Stimulated activated CD4-positive, alpha-beta T cell treated with anti-CD3 and anti-CD28 coated beads, Interleukin-4, amount 100 ng/mL, for 4 hours (primary cell): Measurements from ENCODE around the gene SF3A2.
A peak's percentile ranks its signal among the peaks of the same experiment; 100 is the strongest.
"Not testable (repeated sequence)": the region's sequence is repeated elsewhere in the genome, so short reads cannot be mapped to it uniquely, and the experiment has no call there.

Experiments used
- DNase-seq, 2 experiments: peaks; one replicate each; pipeline ENCODE4 v3.0.0-alpha.2; 2020

The SF3A2 gene

DNA sequence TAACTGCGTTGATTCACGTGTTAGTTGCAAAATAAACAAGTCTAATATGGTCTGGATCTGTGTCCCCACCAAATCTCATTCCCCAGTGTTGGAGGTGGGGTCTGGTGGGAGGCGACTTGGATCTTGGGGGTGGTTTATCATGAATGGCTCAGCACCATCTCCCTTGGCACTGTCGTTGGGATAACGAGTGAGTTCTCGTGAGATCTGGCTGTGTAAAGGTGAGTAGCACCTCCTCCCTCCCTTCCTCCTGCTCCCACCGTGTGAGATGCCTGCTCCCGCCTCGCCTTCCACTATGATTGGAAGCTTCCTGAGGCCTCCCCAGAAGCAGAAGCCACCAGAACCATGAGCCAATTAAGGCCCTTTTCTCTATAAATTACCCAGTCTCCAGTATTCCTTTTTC lies 40.5 kb downstream of the SF3A2 start:
- DNase-seq, result no peak

DNA sequence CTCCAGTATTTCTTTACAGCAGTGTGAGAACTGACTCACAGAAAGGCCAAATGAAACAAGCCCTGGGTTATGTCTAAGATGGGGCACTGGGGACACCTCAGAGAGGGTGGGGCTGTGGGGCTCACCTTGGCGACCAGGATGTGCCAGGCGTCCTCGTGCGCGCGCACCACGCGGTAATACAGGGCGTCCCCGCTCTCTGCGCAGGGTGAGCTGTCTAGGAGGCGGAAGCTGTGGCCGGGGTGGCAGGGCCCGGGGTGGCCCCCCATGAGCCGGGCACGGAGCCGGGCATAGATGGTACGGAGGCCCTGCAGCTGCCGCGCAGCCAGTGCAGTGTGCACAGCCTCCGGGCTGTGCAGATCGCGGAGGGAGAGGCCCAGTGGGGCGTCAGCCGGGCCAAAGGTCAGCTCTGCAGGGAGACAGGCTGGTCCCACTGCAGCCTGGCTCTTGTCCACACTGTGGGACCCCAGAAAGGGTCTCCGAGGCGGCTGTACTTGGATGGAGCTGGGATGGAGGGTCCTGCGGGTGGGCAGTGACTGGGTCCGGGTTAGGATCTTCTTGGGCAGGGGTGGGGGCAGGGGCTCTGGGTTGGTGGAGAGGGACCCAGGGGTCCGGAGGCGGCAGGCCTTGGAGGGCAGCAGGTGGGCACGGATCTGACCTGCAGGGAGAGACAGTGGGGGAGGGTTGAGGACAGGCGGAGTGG lies 42.0 kb downstream of the SF3A2 start:
- no peak for DNase-seq

DNA sequence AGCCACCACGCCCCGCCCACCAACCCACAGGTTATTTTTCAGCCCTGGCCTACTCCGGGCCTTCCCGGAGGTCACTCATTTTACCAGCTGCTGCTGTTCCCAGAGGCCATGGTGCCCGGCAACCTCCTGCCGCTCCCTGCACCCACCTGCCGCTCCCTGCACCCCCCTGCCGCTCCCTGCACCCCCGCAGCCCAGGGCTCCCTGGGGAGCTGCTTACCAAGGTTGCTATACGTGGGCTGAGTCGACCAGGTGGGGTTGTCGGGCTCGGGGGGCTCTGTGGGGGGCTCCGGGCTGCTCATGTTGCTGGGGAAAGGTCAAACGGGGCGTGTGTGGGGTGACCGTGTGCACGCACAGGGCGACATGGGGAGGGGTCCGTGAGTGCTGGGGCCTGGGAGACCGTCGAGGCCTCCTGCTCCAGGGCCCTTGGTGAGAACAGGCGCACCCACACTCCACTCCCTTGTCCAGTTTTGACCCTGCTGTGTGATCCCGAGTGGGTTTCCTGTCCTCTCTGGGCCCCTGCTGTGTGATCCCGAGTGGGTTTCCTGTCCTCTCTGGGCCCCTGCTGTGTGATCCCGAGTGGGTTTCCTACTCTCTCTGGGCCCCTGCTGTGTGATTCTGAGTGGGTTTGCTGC lies 44.1 kb downstream of the SF3A2 start:
- no peak for DNase-seq

DNA sequence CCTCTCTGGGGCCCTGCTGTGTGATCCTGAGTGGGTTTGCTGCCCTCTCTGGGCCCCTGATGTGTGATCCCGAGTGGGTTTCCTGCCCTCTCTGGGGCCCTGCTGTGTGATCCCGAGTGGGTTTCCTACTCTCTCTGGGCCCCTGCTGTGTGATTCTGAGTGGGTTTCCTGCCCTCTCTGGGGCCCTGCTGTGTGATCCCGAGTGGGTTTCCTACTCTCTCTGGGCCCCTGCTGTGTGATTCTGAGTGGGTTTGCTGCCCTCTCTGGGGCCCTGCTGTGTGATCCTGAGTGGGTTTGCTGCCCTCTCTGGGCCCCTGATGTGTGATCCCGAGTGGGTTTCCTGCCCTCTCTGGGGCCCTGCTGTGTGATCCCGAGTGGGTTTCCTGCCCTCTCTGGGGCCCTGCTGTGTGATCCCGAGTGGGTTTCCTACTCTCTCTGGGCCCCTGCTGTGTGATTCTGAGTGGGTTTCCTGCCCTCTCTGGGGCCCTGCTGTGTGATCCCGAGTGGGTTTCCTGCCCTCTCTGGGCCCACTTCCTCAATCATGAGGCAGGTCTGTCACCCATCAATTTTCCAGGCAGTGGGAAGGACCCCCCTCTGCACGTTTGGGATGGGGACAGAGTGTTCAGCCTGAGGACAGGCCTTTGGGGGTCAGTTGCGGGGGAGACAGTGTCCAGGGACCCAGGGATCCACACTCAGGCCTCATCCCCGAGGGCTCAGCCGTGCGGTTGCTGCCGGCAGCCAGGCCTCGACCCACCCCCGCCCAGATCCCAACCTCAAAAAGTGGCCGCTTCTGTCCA lies 44.8 kb downstream of the SF3A2 start:
- DNase-seq, result not testable (repeated sequence)

DNA sequence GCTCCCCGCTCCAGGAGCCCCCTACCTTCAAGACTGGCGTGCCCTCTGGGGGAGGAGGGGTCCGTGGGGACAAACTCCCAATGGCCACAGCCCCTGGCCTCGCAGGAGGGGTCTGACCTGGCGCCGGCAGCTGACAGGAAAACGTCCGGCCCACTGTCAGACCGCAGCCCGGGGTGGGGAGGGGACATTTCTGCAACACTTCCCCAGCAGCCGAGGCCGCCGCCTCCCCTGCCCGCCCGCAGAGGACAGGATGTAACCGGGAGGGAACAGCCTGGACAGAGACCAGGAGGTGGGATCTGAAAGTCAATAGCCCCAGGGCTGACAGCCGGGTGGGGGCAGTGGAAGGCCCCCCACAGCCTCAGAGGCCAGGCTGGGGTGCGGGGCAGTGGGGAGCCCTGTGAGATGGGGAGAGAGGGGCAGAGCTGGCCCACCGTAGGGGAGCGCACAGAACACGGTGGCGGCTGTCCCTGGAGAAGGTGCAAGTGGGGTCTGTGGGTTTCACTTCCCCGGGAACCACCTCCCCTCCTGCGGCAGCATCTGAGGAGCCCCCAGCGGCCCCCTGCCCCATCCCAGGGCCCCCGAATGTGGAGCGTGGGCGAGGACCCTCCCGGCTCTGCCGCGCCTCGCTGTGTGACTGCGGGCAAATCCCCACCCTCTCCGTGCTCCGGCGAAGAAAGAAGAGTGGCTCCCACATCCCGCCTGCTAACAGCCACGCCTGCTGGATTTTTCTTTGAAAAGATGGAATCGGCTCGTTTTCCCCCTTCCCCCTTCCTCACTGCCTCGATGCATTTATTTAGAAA lies 45.6 kb downstream of the SF3A2 start, which contains the start of gene PEAK3:
Gene PEAK3 (minus strand): TSS at position 114 of the 800 bp plus-strand sequence. CDS start 1,244 bp downstream, outside the sequence.
- peak in 1 of 2 experiments; percentile 14 for DNase-seq

DNA sequence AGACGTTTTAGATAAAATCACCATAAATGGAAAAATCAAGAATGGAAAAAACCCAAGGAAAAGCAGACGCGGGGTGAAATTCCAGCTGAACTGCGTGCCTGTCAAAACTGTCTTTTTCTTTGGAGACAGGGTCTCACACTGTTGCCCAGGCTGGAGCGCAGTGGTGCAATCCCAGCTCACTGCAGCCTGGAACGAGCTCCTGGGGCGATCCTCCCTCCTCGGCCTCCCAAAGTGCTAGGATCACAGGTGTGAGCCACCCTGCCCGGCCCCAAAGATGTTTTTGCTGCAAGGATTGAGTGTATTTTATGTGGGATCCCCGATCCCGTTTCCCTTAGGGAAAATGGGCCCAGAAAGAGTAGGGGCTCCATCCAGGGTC lies 46.2 kb downstream of the SF3A2 start:
- DNase-seq, result no peak

DNA sequence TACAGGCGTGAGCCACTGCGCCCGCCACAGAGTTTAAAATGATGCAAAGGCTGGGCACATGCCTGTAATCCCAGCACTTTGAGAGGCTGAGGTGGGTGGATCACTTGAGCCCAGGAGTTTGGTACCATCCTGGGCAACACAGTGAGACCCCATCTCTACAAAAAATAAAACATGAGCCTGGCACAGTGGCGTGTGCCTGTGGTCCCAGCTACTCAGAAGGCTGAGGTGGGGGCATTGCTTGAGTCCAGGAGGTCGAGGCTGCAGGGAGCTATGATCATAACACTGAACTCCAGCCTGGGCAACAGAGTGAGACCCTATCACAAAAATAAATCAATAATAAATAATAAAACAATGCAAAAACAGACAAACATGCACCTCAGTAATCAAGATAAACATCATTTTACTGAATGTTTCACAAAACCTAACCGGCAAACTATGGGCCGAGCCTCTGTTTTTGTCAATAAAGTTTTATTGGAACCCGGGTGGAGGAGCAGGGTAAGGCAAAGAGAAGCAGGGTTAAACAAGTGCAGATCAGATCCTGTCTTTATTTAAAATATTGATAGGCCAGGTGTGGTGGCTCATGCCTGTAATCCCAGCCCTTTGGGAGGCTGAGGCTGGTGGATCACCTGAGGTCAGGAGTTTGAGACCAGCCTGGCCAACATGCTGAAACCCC lies 47.3 kb downstream of the SF3A2 start:
- DNase-seq, result no peak

DNA sequence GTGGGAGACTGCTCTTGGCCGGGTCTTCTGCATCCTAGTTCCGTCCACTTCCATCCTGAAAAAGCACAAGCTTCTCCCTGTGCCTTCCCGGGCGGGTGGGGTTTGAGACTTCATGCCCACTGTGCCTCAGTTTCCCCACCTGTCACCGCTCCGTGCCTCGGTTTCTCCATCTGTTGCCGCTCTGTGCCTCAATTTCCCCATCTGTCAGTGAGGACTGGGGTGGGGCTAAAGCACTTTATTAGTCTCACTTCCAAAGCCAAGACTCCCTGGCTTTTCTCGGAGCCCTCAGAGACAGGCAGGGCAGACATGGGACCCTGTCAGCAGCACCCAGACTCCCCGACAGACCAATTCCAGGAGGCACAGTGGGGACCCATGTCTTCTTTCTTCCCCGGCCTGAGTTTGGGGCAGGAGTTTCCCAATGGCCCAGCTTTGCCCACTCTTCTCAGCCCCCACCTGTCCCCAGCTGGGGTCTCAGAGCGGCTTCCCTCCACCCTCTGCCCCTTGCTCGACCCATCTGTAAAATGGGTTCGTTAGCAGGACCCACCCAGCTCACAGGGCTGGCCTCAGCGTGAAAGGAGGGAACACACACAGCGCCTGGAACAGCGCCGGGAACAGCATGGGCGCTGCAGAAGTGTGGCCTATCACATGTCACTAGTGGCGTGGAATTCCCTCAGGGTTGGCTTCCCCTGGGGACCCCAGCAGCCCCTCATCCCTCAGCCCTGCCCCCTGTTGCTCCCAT lies 49.9 kb downstream of the SF3A2 start:
- DNase-seq, result no peak

DNA sequence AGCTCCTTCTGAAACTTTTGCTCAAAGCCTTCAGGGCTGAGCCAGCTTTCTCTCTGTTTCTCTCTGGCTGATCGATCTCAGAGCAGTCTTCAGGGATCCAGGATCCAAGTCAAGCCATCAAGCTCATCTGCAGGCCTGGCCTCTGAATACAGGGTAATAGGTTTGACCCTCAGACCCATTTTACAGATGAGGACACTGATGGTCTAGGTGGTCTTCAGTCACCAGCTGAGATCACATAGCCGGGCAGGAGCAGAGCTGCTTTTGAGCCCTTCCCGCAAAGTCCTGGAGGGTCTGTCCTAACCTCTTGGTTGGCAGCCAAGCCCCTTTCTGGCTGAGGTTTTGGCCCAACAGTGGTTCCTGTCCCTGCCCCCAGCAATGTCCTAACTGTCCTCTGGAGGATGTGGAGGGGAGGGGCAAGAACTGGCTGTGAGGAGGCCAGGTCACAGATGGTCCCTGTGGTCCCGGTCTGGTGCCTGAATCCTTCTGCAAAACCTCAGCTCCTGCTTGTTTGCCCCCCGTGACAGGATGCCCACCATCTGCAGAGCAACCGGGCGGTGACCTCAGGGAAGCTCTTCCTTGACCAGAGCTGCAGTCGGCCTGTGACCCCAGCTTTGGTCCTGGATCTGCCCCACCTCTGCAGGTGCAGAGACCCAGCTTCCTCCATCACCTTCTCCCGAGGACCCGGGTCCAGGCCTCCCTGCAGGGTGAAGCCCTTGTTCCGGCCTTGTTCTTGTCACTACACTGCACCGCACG lies 51.1 kb downstream of the SF3A2 start:
- DNase-seq, result no peak

DNA sequence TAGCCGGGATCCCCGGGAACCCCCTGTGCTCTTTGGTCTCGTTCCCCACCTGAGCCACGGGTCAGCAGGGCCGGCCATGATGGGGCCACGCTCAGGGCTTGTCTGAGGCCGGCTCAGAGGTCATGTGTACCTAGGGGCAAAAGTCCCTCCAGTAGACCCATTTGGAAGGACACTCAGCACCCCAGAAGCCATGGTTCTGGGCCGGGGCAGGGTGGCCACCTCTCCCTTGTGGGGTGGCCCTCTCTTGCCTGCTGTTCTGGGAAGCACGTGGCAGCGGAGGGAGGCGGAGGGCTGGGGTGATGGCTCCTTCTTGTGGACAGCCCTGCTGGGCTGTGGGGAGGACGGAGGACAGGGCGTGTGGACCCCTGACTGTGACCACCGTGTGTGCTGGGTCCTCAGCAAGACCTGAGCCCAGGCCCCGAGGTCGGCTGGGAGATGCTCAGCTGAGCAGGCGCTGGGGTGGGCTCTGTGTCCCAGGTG lies 51.8 kb downstream of the SF3A2 start:
- DNase-seq, result no peak

DNA sequence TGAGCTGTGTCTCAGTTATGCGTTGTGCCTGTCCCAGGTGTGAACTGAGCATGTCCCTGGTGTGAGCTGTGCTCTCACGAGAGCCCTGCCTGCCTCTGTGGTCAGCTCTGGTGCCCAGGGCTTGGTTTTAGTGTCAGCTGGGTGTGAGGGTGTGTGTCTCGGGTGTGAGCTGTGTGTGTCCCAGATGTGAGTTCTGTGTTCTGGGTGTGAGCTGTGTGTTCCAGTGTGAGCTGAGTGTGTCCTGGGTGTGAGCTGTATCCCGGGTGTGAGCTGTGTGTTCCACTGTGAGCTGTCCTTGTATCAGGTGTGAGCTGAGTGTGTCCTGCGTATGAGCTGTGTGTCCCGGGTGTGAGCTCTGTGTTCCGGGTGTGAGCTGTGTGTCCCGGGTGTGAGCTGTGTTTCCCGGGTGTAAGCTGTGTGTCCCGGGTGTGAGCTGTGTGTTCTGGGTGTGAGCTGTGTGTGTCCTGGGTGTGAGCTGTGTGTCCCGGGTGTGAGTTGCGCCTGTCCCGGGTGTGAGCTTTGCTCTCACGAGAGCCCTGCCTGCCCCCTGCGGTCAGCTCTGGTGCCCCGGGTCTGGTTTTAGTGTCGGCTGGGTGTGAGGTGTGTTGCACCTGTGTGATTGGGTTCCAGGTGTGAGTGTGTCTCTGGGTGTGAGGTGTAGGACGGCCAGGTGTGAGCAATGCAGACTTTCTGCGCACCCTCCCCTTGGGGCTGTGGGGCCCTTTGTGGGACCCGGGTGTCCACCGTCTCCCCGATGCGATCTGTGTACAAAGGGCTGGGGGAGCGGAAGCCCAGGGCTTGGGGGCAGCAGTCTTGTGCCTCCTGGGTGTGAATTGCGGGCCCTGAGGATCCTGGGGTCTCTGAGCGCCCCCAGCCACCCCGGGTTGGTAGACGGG lies 52.4 kb downstream of the SF3A2 start:
- DNase-seq, result no peak

DNA sequence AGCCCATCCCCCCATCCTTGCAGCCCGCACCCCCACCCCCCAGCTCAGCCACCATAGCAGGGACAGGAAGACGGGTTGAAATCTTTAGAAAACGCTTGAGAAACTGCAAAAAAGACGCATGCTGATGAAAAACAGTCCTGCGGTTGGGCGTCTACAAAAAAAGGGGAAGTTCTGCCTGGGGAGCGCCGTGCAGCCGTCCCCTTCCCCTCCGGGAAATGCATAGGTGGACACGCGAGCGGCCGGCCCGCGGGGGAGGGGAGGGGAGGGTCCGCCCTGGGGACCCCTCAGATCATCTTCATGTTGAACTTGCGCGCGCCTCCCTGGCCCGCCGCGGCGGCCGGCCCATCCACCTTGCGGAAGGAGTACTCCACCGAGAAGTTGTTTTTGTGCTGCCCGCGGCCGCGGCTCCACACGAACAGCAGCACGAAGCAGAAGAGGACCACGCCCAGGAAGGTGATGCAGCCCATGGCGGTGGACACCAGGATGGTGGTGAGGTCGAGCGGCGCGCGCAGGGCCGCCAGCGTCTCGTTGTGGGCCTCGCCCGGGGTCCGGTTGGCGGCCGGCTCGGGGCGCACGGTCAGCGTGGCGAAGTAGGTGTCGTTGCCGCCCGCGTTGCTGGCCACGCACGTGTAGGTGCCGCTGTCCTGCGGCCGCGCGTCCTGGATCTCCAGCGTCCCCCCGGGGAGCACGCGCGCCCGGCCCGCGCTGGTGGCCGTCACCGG lies 53.3 kb downstream of the SF3A2 start:
- peak; percentile 29 to 32 for DNase-seq

DNA sequence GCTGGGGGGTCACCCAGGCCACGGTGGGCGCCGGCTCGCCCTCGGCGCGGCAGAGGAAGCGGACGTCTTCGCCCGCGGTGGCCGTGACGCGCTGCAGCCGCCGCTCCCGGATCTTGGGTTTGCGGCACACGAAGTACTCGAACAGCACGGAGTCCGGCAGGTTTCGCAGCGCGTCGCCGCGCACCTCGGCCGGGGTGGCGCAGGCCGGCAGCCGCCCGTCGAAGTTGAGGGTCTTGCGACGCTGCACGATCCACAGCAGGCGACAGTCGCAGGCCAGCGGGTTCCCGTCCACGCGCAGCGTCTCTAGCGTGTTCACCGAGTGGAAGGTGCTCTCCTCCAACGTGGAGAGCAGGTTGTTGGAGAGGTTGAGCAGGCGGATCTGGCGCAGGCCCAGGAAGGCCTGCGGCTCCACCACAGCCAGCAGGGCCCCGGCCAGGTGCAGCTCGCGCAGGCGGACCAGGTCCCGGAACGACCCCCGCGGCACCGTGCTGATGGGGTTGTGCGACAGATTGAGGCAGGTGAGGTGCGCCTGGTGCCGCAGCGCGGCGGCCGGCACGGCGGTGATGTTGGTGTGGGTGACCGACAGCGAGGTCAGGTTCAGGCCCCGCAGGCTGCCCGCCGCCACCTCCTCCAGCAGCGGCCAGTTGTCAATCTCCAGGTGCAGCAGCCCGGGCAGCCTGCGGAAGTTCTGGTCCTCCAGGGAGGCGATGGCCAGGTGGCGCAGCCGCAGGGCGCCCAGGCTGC lies 54.0 kb downstream of the SF3A2 start:
- no peak for DNase-seq

DNA sequence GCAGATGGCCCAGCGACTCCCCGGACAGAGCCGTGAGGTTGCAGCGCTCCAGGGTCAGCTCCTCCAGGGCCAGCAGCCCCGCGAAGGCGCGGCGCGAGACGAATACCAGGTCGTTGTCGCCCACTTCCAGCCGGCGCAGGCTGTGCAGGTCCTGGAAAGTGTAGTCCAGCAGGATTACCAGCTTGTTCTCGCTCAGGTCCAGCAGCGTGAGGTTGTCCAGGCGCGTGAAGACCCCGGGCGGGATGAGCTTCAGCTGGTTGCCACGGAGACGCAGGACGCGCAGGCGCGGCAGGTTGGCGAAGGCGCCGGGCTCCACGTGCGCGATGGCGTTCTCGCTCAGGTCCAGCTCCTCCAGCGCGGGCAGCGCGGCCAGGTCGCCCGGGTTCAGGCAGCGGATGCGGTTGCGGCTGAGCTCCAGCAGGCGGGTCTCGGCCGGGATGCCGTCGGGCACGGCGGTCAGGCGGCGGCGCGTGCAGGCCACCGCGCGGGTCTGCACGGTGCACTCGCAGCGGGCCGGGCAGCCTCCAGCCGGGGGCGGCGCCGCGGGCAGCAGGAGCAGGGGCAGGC lies 54.6 kb downstream of the SF3A2 start:
- DNase-seq, result no peak

DNA sequence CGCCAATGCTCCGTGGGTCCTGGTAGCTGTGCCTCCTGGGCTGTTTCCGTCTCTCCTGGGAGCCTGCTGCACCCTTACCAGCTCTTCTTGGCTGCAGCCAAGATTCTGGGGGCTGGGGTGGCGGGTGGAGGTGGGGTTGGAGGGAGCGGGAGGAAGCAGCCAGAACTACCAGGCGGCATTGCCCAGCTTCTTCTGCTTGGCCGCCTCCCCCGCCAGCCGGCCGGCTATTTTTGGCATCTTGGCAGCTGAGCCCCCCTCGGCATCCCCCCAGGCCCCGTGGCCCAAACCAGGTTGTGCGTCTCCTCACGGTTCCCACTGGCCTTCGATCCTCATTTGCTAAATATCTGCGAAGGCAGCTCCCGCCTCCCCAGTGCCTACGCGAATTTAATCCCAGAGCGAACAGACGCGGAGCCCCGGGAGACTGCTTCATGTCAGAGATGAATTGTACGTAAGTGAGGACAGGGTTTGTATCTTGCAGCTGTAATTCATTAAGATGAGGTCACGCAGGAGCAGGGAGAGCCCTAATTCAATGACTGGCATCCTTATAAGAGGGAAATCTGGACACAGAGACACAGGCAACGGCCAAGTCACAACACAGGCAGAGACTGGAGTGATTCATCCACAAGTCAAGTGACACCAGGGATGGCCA lies 58.2 kb downstream of the SF3A2 start:
- no peak for DNase-seq

DNA sequence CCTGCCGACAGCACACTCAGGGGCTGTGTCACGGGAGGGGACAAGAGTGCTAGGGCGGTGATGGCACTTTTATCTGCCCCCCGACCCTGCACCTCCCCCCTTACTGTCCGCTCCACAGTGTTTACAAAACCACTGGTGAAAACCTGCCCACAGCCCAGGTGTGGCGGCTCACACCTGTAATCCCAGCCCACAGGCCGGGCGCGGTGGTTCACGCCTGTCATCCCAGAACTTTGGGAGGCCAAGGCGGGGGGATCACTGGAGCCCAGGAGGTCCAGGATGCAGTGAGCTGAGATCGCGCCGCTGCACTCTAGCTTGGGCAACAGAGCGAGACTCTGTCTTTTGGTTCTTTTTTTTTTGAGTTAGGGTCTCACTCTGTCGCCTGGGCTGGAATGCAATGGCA lies 59.5 kb downstream of the SF3A2 start:
- no peak for DNase-seq
